Uterus (tissue), 4 donors: Measurements from ENCODE around the gene NELL1. TPM values are rescaled to one million over a fixed set of nuclear protein-coding genes. Genes with fewer than 3 reads are reported as not detected.

Experiments used
- DNase-seq, 2 donors: peaks; one replicate each; pipeline ENCODE4 v3.0.0-alpha.2; 2019 to 2020
- H3K27ac ChIP-seq, 2 donors: fragments of 200-600 bp; sonication (generic); 1 replicate in 1 of 2; 2 replicates in 1 of 2; pipeline ENCODE4 v1.5.1; 2016 to 2018
- H3K27me3 ChIP-seq, 2 donors: fragments of 200-600 bp; sonication (generic); one replicate each; pipeline ENCODE4 v1.5.1; 2018 to 2019; ENCODE audit warnings: control low read depth in 1 of 2
- H3K36me3 ChIP-seq, 2 donors: fragments of 200-600 bp; sonication (generic); one replicate each; pipeline ENCODE4 v1.5.1; 2019; ENCODE audit warnings: control low read depth in 1 of 2
- H3K4me1 ChIP-seq, 2 donors: fragments of 200-600 bp; sonication (generic); one replicate each; pipeline ENCODE4 v1.5.1; 2018 to 2019; ENCODE audit warnings: control low read depth in 1 of 2
- H3K4me3 ChIP-seq, 2 donors: fragments of 200-600 bp; sonication (generic); 1 replicate in 1 of 2; 2 replicates in 1 of 2; pipeline ENCODE4 v1.5.1; 2018 to 2019; ENCODE audit warnings: mild to moderate bottlenecking in 1 of 2
- H3K9me3 ChIP-seq, 2 donors: fragments of 200-600 bp; sonication (generic); one replicate each; pipeline ENCODE4 v1.5.1; 2019; ENCODE audit warnings: control low read depth in 1 of 2
- CTCF ChIP-seq, 4 experiments: fragments of 200-600 bp in 2 of 4; fragments of 450-650 bp in 2 of 4; sonication (generic) in 2 of 4; IDR thresholded peaks; one replicate each; pipeline ENCODE4 v1.5.1; 2016 to 2019; ENCODE audit warnings: antibody characterized with exemption in 4 of 4, mild to moderate bottlenecking in 2 of 4, moderate library complexity in 1 of 4
- POLR2A ChIP-seq, 2 donors: fragments of 450-650 bp; IDR thresholded peaks; one replicate each; pipeline ENCODE4 v1.6.1; 2016; ENCODE audit warnings: antibody characterized with exemption in 2 of 2, mild to moderate bottlenecking in 1 of 2, moderate library complexity in 1 of 2
- intact Hi-C: fragments of 100-400 bp; cut with DNase I; formaldehyde crosslinking; loops from one replicate; pipeline ENCODE4 v1.15.1; 2023; ENCODE audit warnings: low total_unique reads
- total RNA-seq, 4 donors: library from RNA; depleted of rRNA in 3 of 4; stranded (reverse); fragments of >200 nt in 3 of 4; gene quantifications; one replicate each; pipeline versions ENCODE4 v1.1.0 to v1.2.4, GENCODE V29; 2014 to 2023
- donor health status: DM: yes; HTN: yes; CAD: no.

NELL1 gene
- total RNA-seq, 4 donors from 2014 or later = 0.34 to 25.1 TPM; not detected in 2

- intact Hi-C loops = no loop called here
Measured at GRCh38 chr11:21385669-21386440, 716.5 kb downstream of the NELL1 start.

GRCh38 chr11:21390430-21390829 lies 721.0 kb downstream of the NELL1 start:
- Histone ChIP-seq H3K36me3 (no peaks in the 10 kb centered on the region), H3K4me1 (no peaks in the 10 kb centered on the region), H3K27ac (no peak overlapping the region), H3K9me3 (no peaks in the 10 kb centered on the region), H3K27me3 (peaks cover 0 to 3% of the 10 kb centered on the region in 2 donors), H3K4me3 (no peak overlapping the region)
- intact Hi-C loops = no loop called here
- TF ChIP-seq POLR2A (IDR thresholded peaks at IDR 0.05) (no peak), CTCF (IDR thresholded peaks at IDR 0.05) (no peak)
- DNase-seq = no peak

More at GRCh38 chr11:21385669-21386440, 716.5 kb downstream of the NELL1 start:
- no peak overlapping the region for H3K27ac ChIP-seq
- H3K4me1 ChIP-seq = no peaks in the 10 kb centered on the region
- DNase-seq = no peak
- no peaks in the 10 kb centered on the region for H3K9me3 ChIP-seq
- no peak overlapping the region for H3K4me3 ChIP-seq
- no peaks in the 10 kb centered on the region for H3K36me3 ChIP-seq
- H3K27me3 ChIP-seq = no peaks in the 10 kb centered on the region
- no peak for TF ChIP-seq POLR2A (IDR thresholded peaks at IDR 0.05)
- no peak for TF ChIP-seq CTCF (IDR thresholded peaks at IDR 0.05)

- intact Hi-C loops = no loop called here
- no peak for TF ChIP-seq CTCF (IDR thresholded peaks at IDR 0.05)
- no peak for TF ChIP-seq POLR2A (IDR thresholded peaks at IDR 0.05)
- DNase-seq = no peak
- Histone ChIP-seq H3K4me1 (no peaks in the 10 kb centered on the region), H3K27ac (no peak overlapping the region), H3K9me3 (no peaks in the 10 kb centered on the region), H3K27me3 (peaks cover 0 to 3% of the 10 kb centered on the region in 2 donors), H3K4me3 (no peak overlapping the region), H3K36me3 (no peaks in the 10 kb centered on the region)
Measured at GRCh38 chr11:21396342-21397008, 727.1 kb downstream of the NELL1 start.

GRCh38 chr11:21398195-21398594 lies 728.8 kb downstream of the NELL1 start:
- H3K9me3 ChIP-seq = no peaks in the 10 kb centered on the region
- no peak for DNase-seq
- TF ChIP-seq POLR2A (IDR thresholded peaks at IDR 0.05) = no peak
- TF ChIP-seq CTCF (IDR thresholded peaks at IDR 0.05) = no peak
- H3K36me3 ChIP-seq = no peaks in the 10 kb centered on the region
- H3K27ac ChIP-seq = no peak overlapping the region
- H3K27me3 ChIP-seq = no peaks in the 10 kb centered on the region
- H3K4me1 ChIP-seq = no peaks in the 10 kb centered on the region
- intact Hi-C loops = no loop called here
- no peak overlapping the region for H3K4me3 ChIP-seq

GRCh38 chr11:21401496-21401895 lies 732.1 kb downstream of the NELL1 start:
- Histone ChIP-seq H3K4me3 (no peak overlapping the region), H3K27ac (no peak overlapping the region), H3K9me3 (no peaks in the 10 kb centered on the region), H3K27me3 (no peaks in the 10 kb centered on the region), H3K36me3 (no peaks in the 10 kb centered on the region), H3K4me1 (no peaks in the 10 kb centered on the region)
- no peak for TF ChIP-seq CTCF (IDR thresholded peaks at IDR 0.05)
- no peak for TF ChIP-seq POLR2A (IDR thresholded peaks at IDR 0.05)
- DNase-seq = no peak
- intact Hi-C loops = no loop called here
